Measurements from ENCODE around the gene RORB. TPM values are rescaled to one million over a fixed set of nuclear protein-coding genes. Genes with fewer than 3 reads are reported as not detected.

RORB gene
- total and polyA plus RNA-seq, 4 donors: 0.01 to 0.05 TPM; not detected in 2

DNA sequence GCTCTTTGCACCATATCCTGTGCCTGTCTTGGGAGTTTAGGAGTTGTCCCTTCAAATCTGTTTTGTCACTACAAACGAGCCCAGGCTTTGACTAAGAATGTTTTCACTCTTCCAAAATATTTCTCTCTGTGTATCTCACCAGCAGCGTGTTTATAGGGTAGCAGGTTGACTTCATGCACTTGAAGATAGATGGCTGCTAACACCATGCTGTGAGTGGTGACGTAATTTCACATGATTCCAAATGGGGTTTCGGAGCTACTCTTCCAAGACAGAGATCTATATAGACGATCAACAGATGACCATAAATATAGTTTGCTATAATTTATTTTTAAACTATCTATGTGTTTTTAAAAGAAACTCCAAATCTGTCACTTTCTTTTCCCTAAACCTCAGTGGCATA is 30.6 kb downstream of the RORB start:
- TF ChIP-seq ATF3 (IDR thresholded peaks at IDR 0.05): no peak
- TF ChIP-seq FOXA1 (IDR thresholded peaks at IDR 0.05): no peak
- TF ChIP-seq, protein P1, sequence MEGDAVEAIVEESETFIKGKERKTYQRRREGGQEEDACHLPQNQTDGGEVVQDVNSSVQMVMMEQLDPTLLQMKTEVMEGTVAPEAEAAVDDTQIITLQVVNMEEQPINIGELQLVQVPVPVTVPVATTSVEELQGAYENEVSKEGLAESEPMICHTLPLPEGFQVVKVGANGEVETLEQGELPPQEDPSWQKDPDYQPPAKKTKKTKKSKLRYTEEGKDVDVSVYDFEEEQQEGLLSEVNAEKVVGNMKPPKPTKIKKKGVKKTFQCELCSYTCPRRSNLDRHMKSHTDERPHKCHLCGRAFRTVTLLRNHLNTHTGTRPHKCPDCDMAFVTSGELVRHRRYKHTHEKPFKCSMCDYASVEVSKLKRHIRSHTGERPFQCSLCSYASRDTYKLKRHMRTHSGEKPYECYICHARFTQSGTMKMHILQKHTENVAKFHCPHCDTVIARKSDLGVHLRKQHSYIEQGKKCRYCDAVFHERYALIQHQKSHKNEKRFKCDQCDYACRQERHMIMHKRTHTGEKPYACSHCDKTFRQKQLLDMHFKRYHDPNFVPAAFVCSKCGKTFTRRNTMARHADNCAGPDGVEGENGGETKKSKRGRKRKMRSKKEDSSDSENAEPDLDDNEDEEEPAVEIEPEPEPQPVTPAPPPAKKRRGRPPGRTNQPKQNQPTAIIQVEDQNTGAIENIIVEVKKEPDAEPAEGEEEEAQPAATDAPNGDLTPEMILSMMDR (IDR thresholded peaks at IDR 0.05; ENCODE audit: low read depth, low read length, missing input control): no peak
- no peak for TF ChIP-seq RXRA (IDR thresholded peaks at IDR 0.05)
- no peak for TF ChIP-seq SP1 (IDR thresholded peaks at IDR 0.05)
- no peak for TF ChIP-seq YY1 (IDR thresholded peaks at IDR 0.05)
- no peak for TF ChIP-seq NR2F2 (IDR thresholded peaks at IDR 0.05)
- TF ChIP-seq GABPA (IDR thresholded peaks at IDR 0.05 in 1 of 2, conservative IDR thresholded peaks at IDR 0.05 in 1 of 2): no peak
- TF ChIP-seq TAF1 (conservative IDR thresholded peaks at IDR 0.05): no peak
- TF ChIP-seq, protein P2, sequence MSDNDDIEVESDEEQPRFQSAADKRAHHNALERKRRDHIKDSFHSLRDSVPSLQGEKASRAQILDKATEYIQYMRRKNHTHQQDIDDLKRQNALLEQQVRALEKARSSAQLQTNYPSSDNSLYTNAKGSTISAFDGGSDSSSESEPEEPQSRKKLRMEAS (IDR thresholded peaks at IDR 0.05): no peak
- no peak for TF ChIP-seq JUND (IDR thresholded peaks at IDR 0.05)
- TF ChIP-seq FOXA2 (IDR thresholded peaks at IDR 0.05): no peak
- no peak for TF ChIP-seq EGR1 (IDR thresholded peaks at IDR 0.05; ENCODE audit: low read depth in 2 of 2)
- TF ChIP-seq REST (IDR thresholded peaks at IDR 0.05): no peak
- TF ChIP-seq HNF4A (conservative IDR thresholded peaks at IDR 0.05): no peak
- no peak for TF ChIP-seq RAD21 (IDR thresholded peaks at IDR 0.05)
- no peak for TF ChIP-seq HNF4G (IDR thresholded peaks at IDR 0.05)
- TF ChIP-seq, protein P3, sequence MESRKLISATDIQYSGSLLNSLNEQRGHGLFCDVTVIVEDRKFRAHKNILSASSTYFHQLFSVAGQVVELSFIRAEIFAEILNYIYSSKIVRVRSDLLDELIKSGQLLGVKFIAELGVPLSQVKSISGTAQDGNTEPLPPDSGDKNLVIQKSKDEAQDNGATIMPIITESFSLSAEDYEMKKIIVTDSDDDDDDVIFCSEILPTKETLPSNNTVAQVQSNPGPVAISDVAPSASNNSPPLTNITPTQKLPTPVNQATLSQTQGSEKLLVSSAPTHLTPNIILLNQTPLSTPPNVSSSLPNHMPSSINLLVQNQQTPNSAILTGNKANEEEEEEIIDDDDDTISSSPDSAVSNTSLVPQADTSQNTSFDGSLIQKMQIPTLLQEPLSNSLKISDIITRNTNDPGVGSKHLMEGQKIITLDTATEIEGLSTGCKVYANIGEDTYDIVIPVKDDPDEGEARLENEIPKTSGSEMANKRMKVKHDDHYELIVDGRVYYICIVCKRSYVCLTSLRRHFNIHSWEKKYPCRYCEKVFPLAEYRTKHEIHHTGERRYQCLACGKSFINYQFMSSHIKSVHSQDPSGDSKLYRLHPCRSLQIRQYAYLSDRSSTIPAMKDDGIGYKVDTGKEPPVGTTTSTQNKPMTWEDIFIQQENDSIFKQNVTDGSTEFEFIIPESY (IDR thresholded peaks at IDR 0.05): no peak
- no peaks in the 10 kb centered on the region for H3K9me3 ChIP-seq (ENCODE audit: control insufficient read depth in 4 of 4, low read length in 3 of 4)
- no peak overlapping the region for H3K4me3 ChIP-seq (ENCODE audit: low read depth in 1 of 3, low read length in 3 of 3)
- WGBS: 60% methylated on average over 5 of the region's 5 CpGs
- H3K27me3 ChIP-seq (ENCODE audit: control insufficient read depth in 4 of 4, insufficient read depth in 4 of 4, low read length in 3 of 4): peaks cover 0 to 4% (median 1%) of the 10 kb centered on the region in 4 donors
- H3K9ac ChIP-seq (ENCODE audit: low read depth in 1 of 2, low read length in 2 of 2): no peak overlapping the region
- H3K27ac ChIP-seq (ENCODE audit: low read depth in 1 of 2, low read length in 2 of 2): no peak overlapping the region
- DNase-seq (ENCODE audit: low spot score): no peak
- H3K4me1 ChIP-seq (ENCODE audit: control insufficient read depth in 4 of 4, insufficient read depth in 4 of 4, low read length in 3 of 4): no peaks in the 10 kb centered on the region
- no peaks in the 10 kb centered on the region for H3K36me3 ChIP-seq (ENCODE audit: control insufficient read depth in 4 of 4, insufficient read depth in 3 of 4, low read depth in 1 of 4, low read length in 3 of 4)

Data from liver (tissue), 9 donors.